ENCODE data around the gene COL6A1. TPM values are rescaled to one million over a fixed set of nuclear protein-coding genes. Genes with fewer than 3 reads are reported as not detected.
A peak's percentile ranks its signal among the peaks of the same experiment; 100 is the strongest.

Gene COL6A1
- total RNA-seq, 1 donor from 2014 or later: 611 TPM

GRCh38 chr21:46017695-46018094, 36.1 kb downstream of the COL6A1 start:
- no peak for DNase-seq (ENCODE audit: low spot score in 2 of 2, unreplicated experiment in 2 of 2)
- Mint-ChIP-seq H3K27me3 (ENCODE audit: low read depth) (peaks cover 22% of the 10 kb centered on the region), H3K27ac (no peak overlapping the region), H3K4me1 (peaks cover 5% of the 10 kb centered on the region), H3K36me3 (no peaks in the 10 kb centered on the region), H3K4me3 (no peak overlapping the region), H3K9me3 (peaks cover 13% of the 10 kb centered on the region)
- no peak for TF ChIP-seq CTCF (IDR thresholded peaks at IDR 0.05; ENCODE audit: unreplicated experiment)

GRCh38 chr21:46018615-46019014, 37.0 kb downstream of the COL6A1 start:
- H3K9me3 Mint-ChIP-seq: peaks cover 13% of the 10 kb centered on the region
- TF ChIP-seq CTCF (IDR thresholded peaks at IDR 0.05; ENCODE audit: unreplicated experiment): no peak
- peaks cover 12% of the 10 kb centered on the region for H3K4me1 Mint-ChIP-seq
- H3K27ac Mint-ChIP-seq: peak overlapping the region; percentile 30
- H3K27me3 Mint-ChIP-seq (ENCODE audit: low read depth): peaks cover 19% of the 10 kb centered on the region
- H3K4me3 Mint-ChIP-seq: no peak overlapping the region
- no peaks in the 10 kb centered on the region for H3K36me3 Mint-ChIP-seq
- no peak for DNase-seq (ENCODE audit: low spot score in 2 of 2, unreplicated experiment in 2 of 2)

GRCh38 chr21:46020581-46020980, 39.0 kb downstream of the COL6A1 start:
- Mint-ChIP-seq H3K27ac (no peak overlapping the region), H3K4me1 (peaks cover 30% of the 10 kb centered on the region)

GRCh38 chr21:46021398-46021797, 39.8 kb downstream of the COL6A1 start:
- TF ChIP-seq CTCF (IDR thresholded peaks at IDR 0.05; ENCODE audit: unreplicated experiment): no peak
- DNase-seq (ENCODE audit: low spot score in 2 of 2, unreplicated experiment in 2 of 2): no peak
- Mint-ChIP-seq H3K9me3 (peaks cover 9% of the 10 kb centered on the region), H3K4me3 (no peak overlapping the region), H3K4me1 (peaks cover 38% of the 10 kb centered on the region), H3K36me3 (no peaks in the 10 kb centered on the region), H3K27ac (peak overlapping the region; percentile 21), H3K27me3 (ENCODE audit: low read depth) (peaks cover 4% of the 10 kb centered on the region)

More at GRCh38 chr21:46020581-46020980, 39.0 kb downstream of the COL6A1 start:
- Mint-ChIP-seq H3K27me3 (ENCODE audit: low read depth) (peaks cover 9% of the 10 kb centered on the region), H3K36me3 (no peaks in the 10 kb centered on the region), H3K4me3 (no peak overlapping the region), H3K9me3 (peaks cover 13% of the 10 kb centered on the region)
- no peak for DNase-seq (ENCODE audit: low spot score in 2 of 2, unreplicated experiment in 2 of 2)
- TF ChIP-seq CTCF (IDR thresholded peaks at IDR 0.05; ENCODE audit: unreplicated experiment): no peak

GRCh38 chr21:46021978-46022544, 40.5 kb downstream of the COL6A1 start:
- H3K4me1 Mint-ChIP-seq: peaks cover 39% of the 10 kb centered on the region
- DNase-seq (ENCODE audit: low spot score in 2 of 2, unreplicated experiment in 2 of 2): no peak
- H3K4me3 Mint-ChIP-seq: no peak overlapping the region
- peaks cover 5% of the 10 kb centered on the region for H3K9me3 Mint-ChIP-seq
- no peaks in the 10 kb centered on the region for H3K36me3 Mint-ChIP-seq
- TF ChIP-seq CTCF (IDR thresholded peaks at IDR 0.05; ENCODE audit: unreplicated experiment): no peak
- peak overlapping the region; percentile 21 for H3K27ac Mint-ChIP-seq
- H3K27me3 Mint-ChIP-seq (ENCODE audit: low read depth): peaks cover 2% of the 10 kb centered on the region

Data from mesothelial cell of epicardium (in vitro differentiated cells).